GM18498 (cell line): ENCODE measurements around the gene SLC6A3.

ENCODE experiments used
- ATAC-seq: cut with Tn5 transposase; IDR thresholded peaks from one replicate; pipeline ENCODE4 v1.9.1; 2021; ENCODE audit warnings: mild to moderate bottlenecking, moderate library complexity; ENCODE audit not compliant: unreplicated experiment

The SLC6A3 gene

GRCh38 chr5:1409381-1410110, 35.7 kb downstream of the SLC6A3 start:
- ATAC-seq = no peak

GRCh38 chr5:1406681-1407640, 38.3 kb downstream of the SLC6A3 start:
- no peak for ATAC-seq

- ATAC-seq = no peak
Observed at GRCh38 chr5:1405539-1406530, 39.4 kb downstream of the SLC6A3 start.

GRCh38 chr5:1405121-1405520, 40.1 kb downstream of the SLC6A3 start:
- no peak for ATAC-seq

- no peak for ATAC-seq
Observed at GRCh38 chr5:1404062-1404461, 41.2 kb downstream of the SLC6A3 start.

- no peak for ATAC-seq
Observed at GRCh38 chr5:1402611-1403255, 42.5 kb downstream of the SLC6A3 start.

- ATAC-seq = no peak
Observed at GRCh38 chr5:1401536-1402138, 43.6 kb downstream of the SLC6A3 start.

- ATAC-seq = no peak
Observed at GRCh38 chr5:1400936-1401335, 44.3 kb downstream of the SLC6A3 start.

- ATAC-seq = no peak
Observed at GRCh38 chr5:1400211-1400855, 44.9 kb downstream of the SLC6A3 start.

- ATAC-seq = no peak
Observed at GRCh38 chr5:1399737-1400136, 45.5 kb downstream of the SLC6A3 start.

GRCh38 chr5:1396293-1396816, 48.9 kb downstream of the SLC6A3 start:
- no peak for ATAC-seq

- ATAC-seq = no peak
Observed at GRCh38 chr5:1394881-1395860, 50.1 kb downstream of the SLC6A3 start.

GRCh38 chr5:1393571-1394501, 51.4 kb downstream of the SLC6A3 start:
- no peak for ATAC-seq

- no peak for ATAC-seq
Observed at GRCh38 chr5:1392801-1393565, 52.3 kb downstream of the SLC6A3 start.

- no peak for ATAC-seq
Observed at GRCh38 chr5:1392261-1392660, 53.0 kb downstream of the SLC6A3 start.

- no peak for ATAC-seq
Observed at GRCh38 chr5:1391691-1392090, 53.5 kb downstream of the SLC6A3 start.
